Upper lobe of right lung (tissue), 1 donor: ENCODE measurements around the gene DISP3. TPM values are rescaled to one million over a fixed set of nuclear protein-coding genes. Genes with fewer than 3 reads are reported as not detected.

ENCODE experiments used
- ATAC-seq: fragments of 200-7000 bp; cut with Tn5 transposase; one replicate; pipeline ENCODE4 v1.9.1; 2020; ENCODE audit warnings: mild to moderate bottlenecking, moderate library complexity
- DNase-seq: peaks from one replicate; pipeline ENCODE4 v3.0.0-alpha.2; 2020
- H3K27ac ChIP-seq: fragments of 200-600 bp; one replicate; pipeline ENCODE4 v1.8.0; 2022
- H3K27me3 ChIP-seq: fragments of 200-600 bp; one replicate; pipeline ENCODE4 v1.8.0; 2022; ENCODE audit warnings: mild to moderate bottlenecking
- H3K36me3 ChIP-seq: fragments of 200-600 bp; one replicate; pipeline ENCODE4 v1.8.0; 2022
- H3K4me1 ChIP-seq: fragments of 200-600 bp; one replicate; pipeline ENCODE4 v1.8.0; 2022
- H3K4me3 ChIP-seq: fragments of 200-600 bp; one replicate; pipeline ENCODE4 v1.8.0; 2022; ENCODE audit warnings: mild to moderate bottlenecking
- H3K9me3 ChIP-seq: fragments of 200-600 bp; one replicate; pipeline ENCODE4 v1.8.0; 2022
- intact Hi-C: fragments of 100-400 bp; cut with DNase I; formaldehyde crosslinking; loops from one replicate; pipeline ENCODE4 v1.11.0; 2022
- total RNA-seq: library from RNA; stranded (reverse); fragmentation: NEBNext Ultra II Directional; extraction: Animal tissue kit (Norgen Biotek cat#: 25700); gene quantifications from one replicate; pipeline ENCODE4 v1.2.1, GENCODE V29; 2021
- TF ChIP-seq, protein P1 (sequence below): fragments of 200-600 bp; IDR thresholded peaks from one replicate; pipeline ENCODE4 v1.8.0; 2022; ENCODE audit warnings: antibody characterized with exemption
- donor health status: DM: no; HTN: yes; CAD: no; lungs with severe emphysema.

The DISP3 gene
- total RNA-seq, 1 donor from 2014 or later = not detected

DNA sequence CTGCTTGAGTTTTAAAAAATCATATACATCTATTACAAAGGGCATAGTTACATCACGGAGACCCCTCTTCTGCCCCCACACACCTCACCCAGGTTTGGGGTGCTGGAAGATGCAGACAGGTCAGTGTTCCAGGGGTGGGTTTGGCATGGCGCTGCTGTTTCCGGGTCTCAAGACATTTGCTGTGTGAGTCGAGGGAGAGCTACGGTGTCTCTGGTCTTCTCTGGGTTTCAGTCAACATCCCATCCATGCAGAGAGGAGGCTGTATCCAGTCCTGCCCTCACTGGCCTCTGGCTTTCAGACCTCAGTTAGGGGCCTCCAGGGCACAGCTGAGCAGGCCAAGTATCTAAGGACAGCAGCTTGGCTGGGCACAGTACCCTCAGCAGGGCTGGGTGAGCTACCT, 28.6 kb upstream of the DISP3 start:
- TF ChIP-seq, protein P1, sequence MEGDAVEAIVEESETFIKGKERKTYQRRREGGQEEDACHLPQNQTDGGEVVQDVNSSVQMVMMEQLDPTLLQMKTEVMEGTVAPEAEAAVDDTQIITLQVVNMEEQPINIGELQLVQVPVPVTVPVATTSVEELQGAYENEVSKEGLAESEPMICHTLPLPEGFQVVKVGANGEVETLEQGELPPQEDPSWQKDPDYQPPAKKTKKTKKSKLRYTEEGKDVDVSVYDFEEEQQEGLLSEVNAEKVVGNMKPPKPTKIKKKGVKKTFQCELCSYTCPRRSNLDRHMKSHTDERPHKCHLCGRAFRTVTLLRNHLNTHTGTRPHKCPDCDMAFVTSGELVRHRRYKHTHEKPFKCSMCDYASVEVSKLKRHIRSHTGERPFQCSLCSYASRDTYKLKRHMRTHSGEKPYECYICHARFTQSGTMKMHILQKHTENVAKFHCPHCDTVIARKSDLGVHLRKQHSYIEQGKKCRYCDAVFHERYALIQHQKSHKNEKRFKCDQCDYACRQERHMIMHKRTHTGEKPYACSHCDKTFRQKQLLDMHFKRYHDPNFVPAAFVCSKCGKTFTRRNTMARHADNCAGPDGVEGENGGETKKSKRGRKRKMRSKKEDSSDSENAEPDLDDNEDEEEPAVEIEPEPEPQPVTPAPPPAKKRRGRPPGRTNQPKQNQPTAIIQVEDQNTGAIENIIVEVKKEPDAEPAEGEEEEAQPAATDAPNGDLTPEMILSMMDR = no peak
- H3K4me3 ChIP-seq = no peak overlapping the region

DNA sequence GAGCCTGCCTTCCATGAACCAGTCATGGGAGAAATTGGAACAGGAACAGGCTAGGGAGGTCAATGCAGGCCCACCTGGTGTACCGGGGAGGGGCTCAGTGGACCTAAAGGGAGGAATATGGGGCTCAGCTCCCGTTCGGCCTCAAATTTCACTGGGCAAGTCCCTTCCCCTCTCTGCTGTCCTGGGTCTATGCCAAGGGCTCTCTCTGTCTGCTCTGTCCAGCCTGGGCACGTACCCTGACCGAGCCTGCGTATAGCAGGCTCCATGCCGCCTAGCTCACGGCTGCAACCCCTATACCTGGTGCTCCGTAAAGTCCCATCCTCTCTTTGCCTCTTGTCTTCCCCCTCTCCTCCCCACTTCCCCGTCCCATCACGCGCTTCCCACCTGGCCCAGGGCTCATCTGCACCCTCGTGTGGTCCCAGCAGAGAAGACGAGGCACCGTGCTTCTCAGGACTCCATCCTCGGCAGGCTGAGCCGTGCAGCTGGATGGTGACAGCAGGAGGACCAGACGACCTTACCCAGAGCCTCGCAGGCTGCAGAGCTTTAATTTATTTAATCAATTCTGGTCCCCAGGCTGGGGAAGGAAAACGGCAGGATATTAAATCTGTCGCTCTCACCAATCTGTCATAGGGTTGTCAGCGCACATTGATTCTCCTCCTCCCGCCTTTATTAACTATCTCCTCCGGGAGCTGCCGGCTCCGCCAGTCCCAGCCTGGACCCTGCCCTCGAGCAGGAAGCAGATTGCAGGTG, 25.0 kb upstream of the DISP3 start:
- TF ChIP-seq, protein P1 = no peak
- ATAC-seq = no peak
- DNase-seq = no peak
- no peak overlapping the region for H3K4me3 ChIP-seq
- intact Hi-C loops = no loop called here
- no peak overlapping the region for H3K27ac ChIP-seq
- no peaks in the 10 kb centered on the region for H3K4me1 ChIP-seq
- peaks cover 20% of the 10 kb centered on the region for H3K27me3 ChIP-seq
- H3K9me3 ChIP-seq = no peaks in the 10 kb centered on the region
- H3K36me3 ChIP-seq = no peaks in the 10 kb centered on the region

More for the DNA sequence above, 28.6 kb upstream of the DISP3 start:
- Histone ChIP-seq H3K36me3 (no peaks in the 10 kb centered on the region), H3K4me1 (no peaks in the 10 kb centered on the region), H3K27ac (no peak overlapping the region), H3K27me3 (peaks cover 20% of the 10 kb centered on the region), H3K9me3 (no peaks in the 10 kb centered on the region)
- ATAC-seq (no peak), DNase-seq (no peak)
- intact Hi-C loops = no loop called here

DNA sequence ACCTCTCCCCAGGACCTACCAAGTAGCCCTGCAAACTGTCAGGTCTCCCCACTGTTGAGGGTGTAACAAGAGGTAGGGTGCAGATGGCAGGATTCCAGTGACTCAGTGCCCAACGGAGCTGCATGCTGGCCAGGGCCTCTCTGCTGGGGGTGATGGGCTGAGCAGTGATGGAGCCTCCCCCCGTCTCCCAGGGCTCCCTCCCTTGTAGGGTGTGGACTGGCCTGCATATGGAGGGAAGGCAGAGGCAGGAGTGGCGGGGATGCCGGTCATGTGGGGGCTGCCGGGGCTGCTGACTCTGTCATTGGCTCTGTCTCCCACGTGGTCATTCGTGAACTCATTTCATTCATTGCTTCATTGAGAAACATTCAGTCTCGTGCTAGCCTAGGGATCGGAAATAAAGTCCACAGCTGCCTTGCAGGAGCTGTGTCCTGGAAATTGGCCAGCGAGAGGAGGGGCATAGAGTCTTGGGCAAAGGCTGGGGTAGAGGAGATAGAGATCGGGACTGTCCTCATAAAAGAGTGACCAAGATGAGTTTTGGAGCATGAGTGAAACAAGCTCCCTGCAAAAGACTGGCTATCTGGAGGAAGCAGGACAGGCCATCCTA, 22.9 kb upstream of the DISP3 start:
- TF ChIP-seq, protein P1 = no peak
- Histone ChIP-seq H3K4me3 (no peak overlapping the region), H3K36me3 (no peaks in the 10 kb centered on the region), H3K27me3 (peaks cover 31% of the 10 kb centered on the region), H3K27ac (no peak overlapping the region), H3K9me3 (no peaks in the 10 kb centered on the region), H3K4me1 (no peaks in the 10 kb centered on the region)
- ATAC-seq (no peak), DNase-seq (no peak)
- intact Hi-C loops = no loop called here

DNA sequence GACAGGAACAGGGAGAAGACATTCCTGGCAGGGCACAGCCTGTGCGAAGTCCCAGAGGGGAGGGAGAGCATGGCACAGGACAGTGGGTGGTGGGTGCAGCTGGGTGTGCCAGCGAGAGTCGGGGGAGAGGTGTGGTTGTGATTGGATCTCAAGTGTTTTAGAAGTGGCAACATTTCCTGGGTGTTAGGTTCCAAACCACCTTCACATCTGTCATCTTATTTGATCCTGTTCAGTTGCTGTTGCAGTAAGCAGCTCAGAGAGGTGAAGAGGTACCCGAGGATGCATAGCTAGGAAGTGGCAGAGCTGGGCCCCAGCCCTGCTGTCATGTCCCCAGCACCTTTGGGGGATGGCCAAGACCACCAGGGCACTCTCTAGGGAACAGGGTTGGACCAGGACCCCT, 22.0 kb upstream of the DISP3 start:
- H3K27me3 ChIP-seq = peaks cover 31% of the 10 kb centered on the region
- intact Hi-C loops = no loop called here
- no peaks in the 10 kb centered on the region for H3K4me1 ChIP-seq
- TF ChIP-seq, protein P1 = no peak
- ATAC-seq (no peak), DNase-seq (no peak)
- no peak overlapping the region for H3K4me3 ChIP-seq
- no peaks in the 10 kb centered on the region for H3K36me3 ChIP-seq
- H3K27ac ChIP-seq = no peak overlapping the region
- no peaks in the 10 kb centered on the region for H3K9me3 ChIP-seq

DNA sequence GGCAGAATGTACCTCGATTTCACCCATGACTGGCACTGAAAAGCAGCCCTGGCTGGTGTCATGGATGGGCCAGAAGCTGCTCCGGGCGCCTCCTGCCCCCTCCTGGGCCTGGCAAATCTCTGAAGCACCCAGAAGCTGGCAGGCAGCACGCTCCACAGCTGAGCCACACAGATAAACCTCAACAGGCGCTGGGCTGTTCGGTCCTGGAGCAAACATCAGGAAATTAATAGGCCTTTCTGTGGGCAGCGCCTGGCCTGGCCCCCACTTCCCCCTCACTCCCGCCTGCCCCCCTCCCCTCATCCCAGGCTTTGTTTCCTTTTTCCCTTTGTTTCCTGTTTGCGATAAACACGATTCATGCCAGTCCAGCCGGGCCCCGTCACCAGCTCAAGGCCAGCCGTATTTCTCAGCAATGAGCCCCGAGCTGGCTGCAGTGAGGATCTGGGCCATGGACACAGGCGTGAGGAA, 20.1 kb upstream of the DISP3 start:
- intact Hi-C loops = no loop called here
- Histone ChIP-seq H3K4me3 (no peak overlapping the region), H3K27me3 (peaks cover 39% of the 10 kb centered on the region), H3K27ac (no peak overlapping the region), H3K9me3 (no peaks in the 10 kb centered on the region), H3K36me3 (no peaks in the 10 kb centered on the region), H3K4me1 (no peaks in the 10 kb centered on the region)
- DNase-seq = no peak
- TF ChIP-seq, protein P1 = no peak
- ATAC-seq = no peak
